WTC11 (cell line): ENCODE measurements around the gene WSB2. TPM values are rescaled to one million over a fixed set of nuclear protein-coding genes. Genes with fewer than 3 reads are reported as not detected.

ENCODE experiments used
- ATAC-seq: fragments of 200-7000 bp; cut with Tn5 transposase; 2 replicates; pipeline ENCODE4 v1.10.0; 2021; ENCODE audit warnings: mild to moderate bottlenecking, moderate library complexity
- CTCF ChIA-PET: fragments of 300-600 bp; sonication (Branson Sonifier 250); formaldehyde crosslinking; loops from one replicate; lab custom pipeline; 2021; ENCODE audit warnings: antibody characterized with exemption; lab: Charles Lee
- POLR2A ChIA-PET: fragments of 350-600 bp; sonication (Branson Sonifier 250); formaldehyde crosslinking; loops from one replicate; lab custom pipeline; 2021; ENCODE audit warnings: antibody characterized with exemption; lab: Charles Lee
- DNase-seq: peaks from one replicate; pipeline ENCODE4 v3.0.0; 2021; ENCODE audit warnings: low spot score
- H3K27ac Mint-ChIP-seq: 2 replicates; pipeline ENCODE4 v1.8.0; 2021; ENCODE audit warnings: mixed read lengths
- H3K27me3 Mint-ChIP-seq: 2 replicates; pipeline ENCODE4 v1.8.0; 2021; ENCODE audit warnings: low read depth, mild to moderate bottlenecking, moderate library complexity, mixed read lengths
- H3K36me3 Mint-ChIP-seq: 2 replicates; pipeline ENCODE4 v1.8.0; 2021; ENCODE audit warnings: mixed read lengths
- H3K4me1 Mint-ChIP-seq: 2 replicates; pipeline ENCODE4 v1.8.0; 2022; ENCODE audit warnings: mixed read lengths
- H3K4me3 Mint-ChIP-seq: 2 replicates; pipeline ENCODE4 v1.8.0; 2021; ENCODE audit warnings: mild to moderate bottlenecking, moderate library complexity, mixed read lengths
- H3K9me3 Mint-ChIP-seq: 2 replicates; pipeline ENCODE4 v1.8.0; 2021; ENCODE audit warnings: mixed read lengths
- ARID4B ChIP-seq: sonication (generic); formaldehyde crosslinking; IDR thresholded peaks from 2 replicates; pipeline ENCODE4 v1.8.0; 2023; ENCODE audit warnings: missing genetic modification reagents, mild to moderate bottlenecking, borderline replicate concordance
- E2F5 ChIP-seq: sonication (generic); formaldehyde crosslinking; IDR thresholded peaks from 2 replicates; pipeline ENCODE4 v1.8.1; 2022; ENCODE audit warnings: mild to moderate bottlenecking, moderate library complexity, missing genetic modification reagents
- ETV6 ChIP-seq: sonication (generic); formaldehyde crosslinking; IDR thresholded peaks from 2 replicates; pipeline ENCODE4 v1.8.1; 2022; ENCODE audit warnings: mild to moderate bottlenecking, missing genetic modification reagents
- FOXP1 ChIP-seq: sonication (generic); formaldehyde crosslinking; IDR thresholded peaks from 2 replicates; pipeline ENCODE4 v1.8.0; 2022; ENCODE audit warnings: missing genetic modification reagents, mild to moderate bottlenecking, moderate library complexity, borderline replicate concordance
- GABPB1 ChIP-seq: sonication (generic); formaldehyde crosslinking; IDR thresholded peaks from 2 replicates; pipeline ENCODE4 v1.8.1; 2023; ENCODE audit warnings: mild to moderate bottlenecking, missing genetic modification reagents
- KAT7 ChIP-seq: sonication (generic); formaldehyde crosslinking; IDR thresholded peaks from 2 replicates; pipeline ENCODE4 v1.8.1; 2023; ENCODE audit warnings: missing genetic modification reagents, mild to moderate bottlenecking, borderline replicate concordance
- NFE2L1 ChIP-seq: sonication (generic); formaldehyde crosslinking; IDR thresholded peaks from 2 replicates; pipeline ENCODE4 v1.8.1; 2023; ENCODE audit warnings: missing genetic modification reagents
- NR2C2 ChIP-seq: sonication (generic); formaldehyde crosslinking; IDR thresholded peaks from 2 replicates; pipeline ENCODE4 v1.8.0; 2022; ENCODE audit warnings: mild to moderate bottlenecking, missing genetic modification reagents
- SOX15 ChIP-seq: fragments of 250-450 bp; sonication (Bioruptor Pico); IDR thresholded peaks from 2 replicates; pipeline ENCODE4 v1.9.0; 2021; ENCODE audit warnings: mild to moderate bottlenecking
- SP1 ChIP-seq: sonication (generic); formaldehyde crosslinking; conservative IDR thresholded peaks from 2 replicates; pipeline ENCODE4 v1.8.1; 2022; ENCODE audit warnings: missing genetic modification reagents
- TP53 ChIP-seq: sonication (generic); formaldehyde crosslinking; IDR thresholded peaks from 2 replicates; pipeline ENCODE4 v1.8.1; 2023; ENCODE audit warnings: mild to moderate bottlenecking, missing genetic modification reagents
- ZBTB43 ChIP-seq: sonication (generic); formaldehyde crosslinking; IDR thresholded peaks from 2 replicates; pipeline ENCODE4 v1.8.1; 2023; ENCODE audit warnings: mild to moderate bottlenecking, missing genetic modification reagents
- ZNF219 ChIP-seq: sonication (generic); formaldehyde crosslinking; IDR thresholded peaks from 2 replicates; pipeline ENCODE4 v1.8.0; 2023; ENCODE audit warnings: missing genetic modification reagents, mild to moderate bottlenecking, borderline replicate concordance
- ZNF425 ChIP-seq: fragments of 250-450 bp; sonication (Bioruptor Pico); conservative IDR thresholded peaks from 2 replicates; pipeline ENCODE4 v1.9.0; 2021; ENCODE audit warnings: mild to moderate bottlenecking
- total RNA-seq: library from RNA; stranded (reverse); gene quantifications from 3 replicates; pipeline ENCODE4 v1.2.3, GENCODE V29; 2021

WSB2 gene
- total RNA-seq, 1 experiment from 2014 or later, result 74.2 TPM

GRCh38 chr12:118046430-118046829 lies 14.5 kb downstream of the WSB2 start:
- no peak overlapping the region for H3K4me3 Mint-ChIP-seq
- peaks cover 70% of the 10 kb centered on the region for H3K36me3 Mint-ChIP-seq
- no peak overlapping the region for H3K27ac Mint-ChIP-seq

More at GRCh38 chr12:118046430-118046829, 14.5 kb downstream of the WSB2 start:
- ChIA-PET CTCF (interaction anchor here (0.6 kb wide), 1 partner anchor 154 kb away, joined by 3 read pairs; no protein-coding TSS in a partner anchor), POLR2A (no interaction called here)
- no peak for DNase-seq
- no peak for TF ChIP-seq ZNF425 (CRISPR knock-in tag)
- no peak for TF ChIP-seq TP53 (CRISPR knock-in tag)
- no peak for TF ChIP-seq NFE2L1 (CRISPR knock-in tag)
- TF ChIP-seq SP1, result no peak
- no peak for TF ChIP-seq ZNF219 (CRISPR knock-in tag)
- TF ChIP-seq KAT7 (CRISPR knock-in tag), result no peak
- TF ChIP-seq FOXP1 (CRISPR knock-in tag), result no peak
- no peak for TF ChIP-seq NR2C2 (CRISPR knock-in tag)
- TF ChIP-seq ZBTB43 (CRISPR knock-in tag), result no peak
- no peak for TF ChIP-seq ARID4B (CRISPR knock-in tag)
- TF ChIP-seq E2F5 (CRISPR knock-in tag), result no peak
- TF ChIP-seq GABPB1 (CRISPR knock-in tag), result no peak
- no peak for TF ChIP-seq ETV6
- no peak for TF ChIP-seq SOX15 (CRISPR knock-in tag)
- Mint-ChIP-seq H3K9me3 (no peaks in the 10 kb centered on the region), H3K4me1 (no peaks in the 10 kb centered on the region), H3K27me3 (no peaks in the 10 kb centered on the region)
- no peak for ATAC-seq
